Bronchial epithelial cell (primary cell): ENCODE measurements around the gene RAF1. TPM values are rescaled to one million over a fixed set of nuclear protein-coding genes. Genes with fewer than 3 reads are reported as not detected.
"Not testable (repeated sequence)": the region's sequence is repeated elsewhere in the genome, so short reads cannot be mapped to it uniquely, and the experiment has no call there.

ENCODE experiments used
- DNase-seq: peaks from one replicate; pipeline ENCODE4 v3.0.0-alpha.2; 2010; ENCODE audit warnings: low read depth
- FAIRE-seq: peaks from 2 replicates; lab custom pipeline; 2011; peaks lifted over from hg19 to GRCh38; lab: Jason Lieb, UNC
- H3K27me3 ChIP-seq: 2 replicates; pipeline ENCODE4 v1.5.1; 2011; ENCODE audit warnings: low read length; ENCODE audit not compliant: control insufficient read depth, insufficient read depth
- H3K36me3 ChIP-seq: 2 replicates; pipeline ENCODE4 v1.5.1; 2011; ENCODE audit warnings: low read length; ENCODE audit not compliant: control insufficient read depth, insufficient read depth
- H3K4me3 ChIP-seq: 2 replicates; pipeline ENCODE4 v1.5.1; 2011; ENCODE audit warnings: mild to moderate bottlenecking, low read depth, low read length, control low read depth
- CTCF ChIP-seq: IDR thresholded peaks from 2 replicates; pipeline ENCODE4 v1.5.1; 2011; ENCODE audit warnings: mild to moderate bottlenecking, moderate library complexity, low read length, control low read depth, inconsistent platforms; ENCODE audit not compliant: insufficient read depth, severe bottlenecking
- total RNA-seq: library from RNA; depleted of rRNA; stranded (reverse); fragments of >200 nt; gene quantifications from 2 replicates; pipeline ENCODE4 v1.2.1, GENCODE V29; 2014

RAF1 gene
- total RNA-seq, 1 donor from 2014 or later, result 83.5 TPM

GRCh38 chr3:12638105-12638504 is 25.8 kb downstream of the RAF1 start:
- FAIRE-seq, result no peak
- TF ChIP-seq CTCF, result no peak
- peak; percentile 21 for DNase-seq
- Histone ChIP-seq H3K27me3 (no peaks in the 10 kb centered on the region), H3K36me3 (peaks cover 2% of the 10 kb centered on the region), H3K4me3 (no peak overlapping the region)

- no peak for TF ChIP-seq CTCF
- no peak for FAIRE-seq
- H3K27me3 ChIP-seq, result no peaks in the 10 kb centered on the region
These were observed 30.8 kb downstream of the RAF1 start for GRCh38 chr3:12633108-12633507.

GRCh38 chr3:12632523-12632922 is 31.4 kb downstream of the RAF1 start:
- FAIRE-seq (no peak), DNase-seq (no peak)

More at GRCh38 chr3:12633108-12633507, 30.8 kb downstream of the RAF1 start:
- H3K36me3 ChIP-seq, result peaks cover 2% of the 10 kb centered on the region
- DNase-seq, result no peak
- no peak overlapping the region for H3K4me3 ChIP-seq

GRCh38 chr3:12630843-12631242 is 33.1 kb downstream of the RAF1 start:
- FAIRE-seq, H3K4me3 ChIP-seq, DNase-seq, H3K36me3 ChIP-seq, H3K27me3 ChIP-seq: not testable (repeated sequence)

More at GRCh38 chr3:12632523-12632922, 31.4 kb downstream of the RAF1 start:
- Histone ChIP-seq H3K4me3 (no peak overlapping the region), H3K27me3 (no peaks in the 10 kb centered on the region), H3K36me3 (peaks cover 2% of the 10 kb centered on the region)
- no peak for TF ChIP-seq CTCF

- DNase-seq, result no peak
- Histone ChIP-seq H3K4me3 (no peak overlapping the region), H3K27me3 (no peaks in the 10 kb centered on the region), H3K36me3 (no peaks in the 10 kb centered on the region)
- FAIRE-seq, result no peak
- TF ChIP-seq CTCF, result no peak
These were observed 33.6 kb downstream of the RAF1 start for GRCh38 chr3:12630292-12630691.

- FAIRE-seq (no peak), DNase-seq (no peak)
- TF ChIP-seq CTCF, result no peak
- Histone ChIP-seq H3K36me3 (no peaks in the 10 kb centered on the region), H3K27me3 (no peaks in the 10 kb centered on the region), H3K4me3 (no peak overlapping the region)
These were observed 34.4 kb downstream of the RAF1 start for GRCh38 chr3:12629560-12629959.
